ELR (cell line): ENCODE results near the gene CDH7.

Source experiments
- DNase-seq: peaks from one replicate; pipeline ENCODE4 v3.0.0-alpha.2; 2015; ENCODE audit warnings: low read depth

Gene CDH7

GRCh38 chr18:65919018-65919417 is 168.2 kb downstream of the CDH7 start:
- no peak for DNase-seq

GRCh38 chr18:65919663-65920062 is 168.9 kb downstream of the CDH7 start:
- DNase-seq, result no peak

- no peak for DNase-seq
These were observed 171.3 kb downstream of the CDH7 start for GRCh38 chr18:65922103-65922502.

- DNase-seq, result no peak
These were observed 174.1 kb downstream of the CDH7 start for GRCh38 chr18:65924904-65925303.

- DNase-seq, result no peak
These were observed 184.1 kb downstream of the CDH7 start for GRCh38 chr18:65934874-65935273.

- DNase-seq, result no peak
These were observed 185.9 kb downstream of the CDH7 start for GRCh38 chr18:65936678-65937077.

- no peak for DNase-seq
These were observed 186.4 kb downstream of the CDH7 start for GRCh38 chr18:65937180-65937579.

GRCh38 chr18:65938592-65939372 is 188.0 kb downstream of the CDH7 start:
- DNase-seq, result peak; percentile 14
